ENCODE data around the gene MINDY2. TPM values are rescaled to one million over a fixed set of nuclear protein-coding genes. Genes with fewer than 3 reads are reported as not detected.

The MINDY2 gene
- total and polyA plus RNA-seq, 4 donors: 1.5 to 7.0 (median 5.1) TPM

DNA sequence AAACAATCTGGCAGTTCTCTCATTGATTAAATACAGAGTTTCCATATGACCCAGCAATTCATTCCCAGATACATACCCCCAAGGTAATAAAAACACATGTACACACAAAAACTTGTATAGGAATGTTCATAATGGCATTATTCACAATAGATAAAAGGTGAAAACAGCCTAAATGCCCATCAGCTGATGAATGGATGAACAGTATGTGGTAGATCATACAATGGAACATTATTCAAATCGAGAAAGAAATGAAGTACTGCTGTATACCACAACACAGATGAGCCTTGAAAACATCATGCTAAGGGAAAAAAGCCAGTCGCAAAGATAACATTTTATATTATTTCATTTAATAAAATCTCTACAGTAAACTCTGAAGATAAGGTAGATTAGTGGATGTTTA lies 91.2 kb downstream of the MINDY2 start:
- Histone ChIP-seq H3K9ac (ENCODE audit: low read depth in 1 of 2, low read length in 2 of 2) (no peak overlapping the region), H3K27me3 (ENCODE audit: control insufficient read depth in 4 of 4, insufficient read depth in 4 of 4, low read length in 3 of 4) (no peaks in the 10 kb centered on the region), H3K36me3 (ENCODE audit: control insufficient read depth in 4 of 4, insufficient read depth in 3 of 4, low read depth in 1 of 4, low read length in 3 of 4) (no peaks in the 10 kb centered on the region), H3K4me1 (ENCODE audit: control insufficient read depth in 4 of 4, insufficient read depth in 4 of 4, low read length in 3 of 4) (peaks cover 0 to 8% (median 4%) of the 10 kb centered on the region in 4 donors), H3K27ac (ENCODE audit: low read depth in 1 of 2, low read length in 2 of 2) (no peak overlapping the region), H3K9me3 (ENCODE audit: control insufficient read depth in 4 of 4, low read length in 3 of 4) (no peaks in the 10 kb centered on the region), H3K4me3 (ENCODE audit: low read depth in 1 of 3, low read length in 3 of 3) (no peak overlapping the region)
- TF ChIP-seq, protein P1, sequence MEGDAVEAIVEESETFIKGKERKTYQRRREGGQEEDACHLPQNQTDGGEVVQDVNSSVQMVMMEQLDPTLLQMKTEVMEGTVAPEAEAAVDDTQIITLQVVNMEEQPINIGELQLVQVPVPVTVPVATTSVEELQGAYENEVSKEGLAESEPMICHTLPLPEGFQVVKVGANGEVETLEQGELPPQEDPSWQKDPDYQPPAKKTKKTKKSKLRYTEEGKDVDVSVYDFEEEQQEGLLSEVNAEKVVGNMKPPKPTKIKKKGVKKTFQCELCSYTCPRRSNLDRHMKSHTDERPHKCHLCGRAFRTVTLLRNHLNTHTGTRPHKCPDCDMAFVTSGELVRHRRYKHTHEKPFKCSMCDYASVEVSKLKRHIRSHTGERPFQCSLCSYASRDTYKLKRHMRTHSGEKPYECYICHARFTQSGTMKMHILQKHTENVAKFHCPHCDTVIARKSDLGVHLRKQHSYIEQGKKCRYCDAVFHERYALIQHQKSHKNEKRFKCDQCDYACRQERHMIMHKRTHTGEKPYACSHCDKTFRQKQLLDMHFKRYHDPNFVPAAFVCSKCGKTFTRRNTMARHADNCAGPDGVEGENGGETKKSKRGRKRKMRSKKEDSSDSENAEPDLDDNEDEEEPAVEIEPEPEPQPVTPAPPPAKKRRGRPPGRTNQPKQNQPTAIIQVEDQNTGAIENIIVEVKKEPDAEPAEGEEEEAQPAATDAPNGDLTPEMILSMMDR (IDR thresholded peaks at IDR 0.05; ENCODE audit: low read depth, low read length, missing input control): no peak
- TF ChIP-seq, protein P2, sequence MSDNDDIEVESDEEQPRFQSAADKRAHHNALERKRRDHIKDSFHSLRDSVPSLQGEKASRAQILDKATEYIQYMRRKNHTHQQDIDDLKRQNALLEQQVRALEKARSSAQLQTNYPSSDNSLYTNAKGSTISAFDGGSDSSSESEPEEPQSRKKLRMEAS (IDR thresholded peaks at IDR 0.05): no peak
- no peak for TF ChIP-seq NR2F2 (IDR thresholded peaks at IDR 0.05)
- TF ChIP-seq RAD21 (IDR thresholded peaks at IDR 0.05): no peak
- no peak for TF ChIP-seq YY1 (IDR thresholded peaks at IDR 0.05)
- TF ChIP-seq HNF4G (IDR thresholded peaks at IDR 0.05): no peak
- TF ChIP-seq EGR1 (IDR thresholded peaks at IDR 0.05; ENCODE audit: low read depth in 2 of 2): no peak
- TF ChIP-seq GABPA (IDR thresholded peaks at IDR 0.05 in 1 of 2, conservative IDR thresholded peaks at IDR 0.05 in 1 of 2): no peak
- TF ChIP-seq FOXA2 (IDR thresholded peaks at IDR 0.05): no peak
- TF ChIP-seq, protein P3, sequence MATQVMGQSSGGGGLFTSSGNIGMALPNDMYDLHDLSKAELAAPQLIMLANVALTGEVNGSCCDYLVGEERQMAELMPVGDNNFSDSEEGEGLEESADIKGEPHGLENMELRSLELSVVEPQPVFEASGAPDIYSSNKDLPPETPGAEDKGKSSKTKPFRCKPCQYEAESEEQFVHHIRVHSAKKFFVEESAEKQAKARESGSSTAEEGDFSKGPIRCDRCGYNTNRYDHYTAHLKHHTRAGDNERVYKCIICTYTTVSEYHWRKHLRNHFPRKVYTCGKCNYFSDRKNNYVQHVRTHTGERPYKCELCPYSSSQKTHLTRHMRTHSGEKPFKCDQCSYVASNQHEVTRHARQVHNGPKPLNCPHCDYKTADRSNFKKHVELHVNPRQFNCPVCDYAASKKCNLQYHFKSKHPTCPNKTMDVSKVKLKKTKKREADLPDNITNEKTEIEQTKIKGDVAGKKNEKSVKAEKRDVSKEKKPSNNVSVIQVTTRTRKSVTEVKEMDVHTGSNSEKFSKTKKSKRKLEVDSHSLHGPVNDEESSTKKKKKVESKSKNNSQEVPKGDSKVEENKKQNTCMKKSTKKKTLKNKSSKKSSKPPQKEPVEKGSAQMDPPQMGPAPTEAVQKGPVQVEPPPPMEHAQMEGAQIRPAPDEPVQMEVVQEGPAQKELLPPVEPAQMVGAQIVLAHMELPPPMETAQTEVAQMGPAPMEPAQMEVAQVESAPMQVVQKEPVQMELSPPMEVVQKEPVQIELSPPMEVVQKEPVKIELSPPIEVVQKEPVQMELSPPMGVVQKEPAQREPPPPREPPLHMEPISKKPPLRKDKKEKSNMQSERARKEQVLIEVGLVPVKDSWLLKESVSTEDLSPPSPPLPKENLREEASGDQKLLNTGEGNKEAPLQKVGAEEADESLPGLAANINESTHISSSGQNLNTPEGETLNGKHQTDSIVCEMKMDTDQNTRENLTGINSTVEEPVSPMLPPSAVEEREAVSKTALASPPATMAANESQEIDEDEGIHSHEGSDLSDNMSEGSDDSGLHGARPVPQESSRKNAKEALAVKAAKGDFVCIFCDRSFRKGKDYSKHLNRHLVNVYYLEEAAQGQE (IDR thresholded peaks at IDR 0.05): no peak
- no peak for TF ChIP-seq FOXA1 (IDR thresholded peaks at IDR 0.05)
- TF ChIP-seq HNF4A (conservative IDR thresholded peaks at IDR 0.05): no peak
- DNase-seq (ENCODE audit: low spot score): no peak
- WGBS: 92% methylated on average over 2 of the region's 2 CpGs

DNA sequence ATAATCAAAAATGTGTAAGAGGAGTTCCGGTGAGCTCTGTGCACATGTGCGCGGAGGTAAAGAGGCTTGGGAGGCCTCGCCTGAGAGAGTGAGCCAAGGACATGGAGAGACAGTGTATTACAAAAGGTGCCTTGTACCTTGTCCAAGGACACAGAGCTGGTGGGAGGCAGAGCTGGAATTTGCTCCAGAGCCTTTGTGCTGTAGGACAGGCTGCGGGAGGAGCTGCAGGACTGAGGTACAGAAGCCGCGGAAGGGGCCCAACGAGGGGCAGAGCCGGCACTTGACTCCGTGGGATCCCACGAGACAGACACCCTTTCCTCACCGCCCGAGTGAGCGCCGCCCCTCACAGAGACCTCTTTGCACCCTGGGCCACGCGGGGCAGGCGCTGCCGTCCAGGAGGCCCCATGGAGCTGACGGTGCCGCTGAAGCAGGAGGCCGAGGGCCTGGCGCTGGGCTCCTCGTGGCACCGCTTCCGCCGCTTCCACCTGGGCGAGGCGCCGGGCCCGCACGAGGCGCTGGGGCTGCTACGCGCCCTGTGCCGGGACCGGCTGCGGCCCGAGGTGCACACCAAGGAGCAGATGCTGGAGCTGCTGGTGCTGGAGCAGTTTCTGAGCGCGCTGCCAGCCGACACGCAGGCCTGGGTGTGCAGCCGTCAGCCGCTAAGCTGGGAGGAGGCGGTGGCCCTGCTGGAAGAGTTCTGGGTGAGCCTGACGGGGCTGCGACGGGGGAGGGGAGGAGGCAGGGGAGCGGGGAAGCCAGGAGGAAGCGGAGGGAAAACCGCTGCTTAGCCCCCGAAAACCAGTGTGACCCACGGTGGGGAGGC lies 93.7 kb downstream of the MINDY2 start:
- H3K4me1 ChIP-seq (ENCODE audit: control insufficient read depth in 4 of 4, insufficient read depth in 4 of 4, low read length in 3 of 4): peaks cover 0 to 8% (median 4%) of the 10 kb centered on the region in 4 donors
- H3K4me3 ChIP-seq (ENCODE audit: low read depth in 1 of 3, low read length in 3 of 3): peak overlapping the region; percentile 15 to 47 (median 42)
- no peaks in the 10 kb centered on the region for H3K9me3 ChIP-seq (ENCODE audit: control insufficient read depth in 4 of 4, low read length in 3 of 4)
- H3K36me3 ChIP-seq (ENCODE audit: control insufficient read depth in 4 of 4, insufficient read depth in 3 of 4, low read depth in 1 of 4, low read length in 3 of 4): no peaks in the 10 kb centered on the region
- WGBS: 27% methylated on average over 54 of the region's 54 CpGs
- no peak overlapping the region for H3K9ac ChIP-seq (ENCODE audit: low read depth in 1 of 2, low read length in 2 of 2)
- H3K27ac ChIP-seq (ENCODE audit: low read depth in 1 of 2, low read length in 2 of 2): peak overlapping the region in 1 of 2 donors; percentile 31
- TF ChIP-seq HNF4A (conservative IDR thresholded peaks at IDR 0.05) (peak; percentile 42 to 63), YY1 (IDR thresholded peaks at IDR 0.05) (no peak)
- peak; percentile 43 for DNase-seq (ENCODE audit: low spot score)
- no peaks in the 10 kb centered on the region for H3K27me3 ChIP-seq (ENCODE audit: control insufficient read depth in 4 of 4, insufficient read depth in 4 of 4, low read length in 3 of 4)

Measured in liver (tissue), 9 donors.